Measurements from ENCODE around the gene RUVBL2.
A peak's percentile ranks its signal among the peaks of the same experiment; 100 is the strongest.

The RUVBL2 gene

DNA sequence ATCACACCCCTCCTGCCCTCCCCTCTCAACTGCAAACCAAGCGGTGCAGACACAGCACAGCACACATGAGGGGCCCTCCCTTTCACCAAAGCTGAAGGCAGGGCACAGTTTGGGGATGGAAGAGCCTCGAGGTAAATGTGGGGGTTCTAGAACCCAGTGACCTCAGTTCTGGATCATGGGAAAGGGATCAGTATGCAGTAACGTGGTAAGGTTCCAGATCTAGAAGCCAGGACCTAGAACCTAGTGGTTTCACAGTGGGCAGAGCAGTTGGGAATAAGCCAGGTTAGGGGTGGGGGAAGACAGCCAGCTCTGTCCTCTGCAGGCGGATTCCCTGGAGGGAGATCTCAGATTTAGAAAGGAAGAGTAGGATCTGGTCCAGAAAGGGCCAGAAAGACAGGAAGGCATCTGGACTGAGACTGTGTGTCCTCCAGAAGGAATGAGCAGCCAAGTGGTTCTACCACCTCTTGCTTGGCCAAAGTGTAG lies 25.5 kb upstream of the RUVBL2 start:
- H3K4me3 ChIP-seq (ENCODE audit: low read length) = no peak overlapping the region
- TF ChIP-seq, protein P1, sequence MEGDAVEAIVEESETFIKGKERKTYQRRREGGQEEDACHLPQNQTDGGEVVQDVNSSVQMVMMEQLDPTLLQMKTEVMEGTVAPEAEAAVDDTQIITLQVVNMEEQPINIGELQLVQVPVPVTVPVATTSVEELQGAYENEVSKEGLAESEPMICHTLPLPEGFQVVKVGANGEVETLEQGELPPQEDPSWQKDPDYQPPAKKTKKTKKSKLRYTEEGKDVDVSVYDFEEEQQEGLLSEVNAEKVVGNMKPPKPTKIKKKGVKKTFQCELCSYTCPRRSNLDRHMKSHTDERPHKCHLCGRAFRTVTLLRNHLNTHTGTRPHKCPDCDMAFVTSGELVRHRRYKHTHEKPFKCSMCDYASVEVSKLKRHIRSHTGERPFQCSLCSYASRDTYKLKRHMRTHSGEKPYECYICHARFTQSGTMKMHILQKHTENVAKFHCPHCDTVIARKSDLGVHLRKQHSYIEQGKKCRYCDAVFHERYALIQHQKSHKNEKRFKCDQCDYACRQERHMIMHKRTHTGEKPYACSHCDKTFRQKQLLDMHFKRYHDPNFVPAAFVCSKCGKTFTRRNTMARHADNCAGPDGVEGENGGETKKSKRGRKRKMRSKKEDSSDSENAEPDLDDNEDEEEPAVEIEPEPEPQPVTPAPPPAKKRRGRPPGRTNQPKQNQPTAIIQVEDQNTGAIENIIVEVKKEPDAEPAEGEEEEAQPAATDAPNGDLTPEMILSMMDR (conservative IDR thresholded peaks at IDR 0.05; ENCODE audit: low read depth, low read length) = no peak
- DNase-seq (ENCODE audit: low read depth) = no peak

DNA sequence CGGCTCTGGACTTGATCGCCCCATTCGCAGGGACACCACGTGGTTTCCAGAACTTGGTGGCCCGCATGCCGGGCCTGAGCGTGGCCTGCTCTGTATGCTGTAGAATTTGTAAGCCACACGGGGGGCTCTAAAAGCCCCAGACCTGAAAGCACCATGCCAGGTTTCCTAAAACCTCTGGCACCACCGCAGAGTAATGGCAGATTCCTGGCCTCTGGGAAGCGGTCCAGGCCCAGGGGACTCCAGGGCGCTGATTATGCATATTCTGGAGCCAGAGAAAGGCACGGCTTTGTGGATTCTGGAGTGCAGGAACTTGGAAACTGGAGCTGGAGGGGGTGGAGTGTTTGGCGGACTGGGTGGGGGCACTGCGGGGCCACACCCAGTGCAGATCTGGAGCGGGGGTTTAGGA lies 24.9 kb upstream of the RUVBL2 start:
- no peak for DNase-seq (ENCODE audit: low read depth)
- TF ChIP-seq, protein P1 (conservative IDR thresholded peaks at IDR 0.05; ENCODE audit: low read depth, low read length) = no peak
- no peak overlapping the region for H3K4me3 ChIP-seq (ENCODE audit: low read length)

DNA sequence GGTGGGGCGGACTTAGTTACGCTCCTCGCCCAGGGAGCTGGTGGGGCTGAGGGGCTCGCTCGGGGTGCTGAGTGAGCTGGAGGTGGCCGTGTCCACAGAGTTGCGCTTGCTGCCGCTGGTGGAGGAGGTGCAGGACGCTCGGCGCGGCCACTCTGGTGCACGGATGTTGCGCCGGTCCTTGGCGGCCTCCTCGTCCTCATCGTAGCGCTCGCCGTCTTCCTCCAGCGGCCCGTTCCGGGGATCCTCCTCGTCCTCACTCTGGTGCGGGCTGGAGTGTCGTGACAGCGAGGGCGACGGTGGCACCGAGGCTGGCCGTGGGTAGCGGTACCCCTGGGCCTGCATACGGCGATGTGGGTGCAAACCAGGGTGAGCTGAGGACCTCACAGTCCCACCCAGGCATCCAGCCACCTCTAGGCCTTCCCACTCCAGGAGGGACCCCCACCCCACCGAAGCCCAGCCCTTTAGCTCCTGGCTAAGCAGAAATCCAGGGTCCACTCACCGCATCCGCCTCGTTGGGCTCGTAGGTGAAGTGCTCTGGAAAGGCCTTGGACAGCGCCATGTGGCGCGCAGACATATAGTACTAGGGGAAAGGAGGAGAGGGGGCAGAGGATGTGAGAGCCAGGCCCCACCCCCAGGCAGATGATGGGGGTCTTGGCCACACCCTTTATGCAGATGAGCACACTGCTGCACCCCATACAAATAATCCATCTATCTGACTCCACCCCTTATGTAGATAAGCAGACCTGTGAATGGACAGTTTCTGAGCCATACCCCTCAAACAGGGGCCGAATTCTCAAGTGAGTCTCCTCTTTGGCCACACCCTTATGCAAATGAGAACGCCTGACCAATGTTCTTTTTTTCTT lies 24.2 kb upstream of the RUVBL2 start:
- DNase-seq (ENCODE audit: low read depth) = no peak
- no peak overlapping the region for H3K4me3 ChIP-seq (ENCODE audit: low read length)

DNA sequence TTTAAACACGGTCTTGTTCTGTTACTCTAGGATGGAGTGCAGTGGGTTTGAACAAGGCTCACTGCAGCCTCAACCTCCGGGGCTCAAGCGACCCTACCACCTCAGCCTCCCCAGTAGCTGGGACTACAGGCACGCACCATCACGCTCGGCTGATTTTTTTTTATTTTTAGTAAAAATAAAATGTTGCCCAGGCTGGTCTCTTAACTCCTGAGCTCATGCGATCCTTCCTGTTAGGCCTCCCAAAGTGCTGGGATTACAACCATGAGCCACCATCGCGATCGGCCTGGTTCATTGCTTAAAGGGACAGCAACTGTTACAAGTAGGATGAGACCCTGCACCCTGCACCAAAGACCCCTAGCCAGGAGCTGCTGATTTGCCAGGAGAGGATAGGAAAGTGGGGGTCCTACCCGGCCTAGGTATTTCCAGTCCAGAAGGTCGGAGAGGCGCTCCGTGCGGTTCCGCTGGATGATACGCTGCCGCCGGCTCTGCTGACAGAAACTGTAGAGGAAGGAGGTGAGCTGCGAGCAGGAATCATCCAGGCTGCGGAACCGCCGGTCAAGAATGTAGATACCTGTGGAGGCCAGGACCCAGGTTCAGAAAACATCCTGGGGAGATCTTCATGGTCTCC lies 23.4 kb upstream of the RUVBL2 start:
- no peak overlapping the region for H3K4me3 ChIP-seq (ENCODE audit: low read length)
- DNase-seq (ENCODE audit: low read depth) = no peak
- TF ChIP-seq, protein P1 (conservative IDR thresholded peaks at IDR 0.05; ENCODE audit: low read depth, low read length) = no peak

More for the DNA sequence above, 24.2 kb upstream of the RUVBL2 start:
- TF ChIP-seq, protein P1 (conservative IDR thresholded peaks at IDR 0.05; ENCODE audit: low read depth, low read length) = no peak

DNA sequence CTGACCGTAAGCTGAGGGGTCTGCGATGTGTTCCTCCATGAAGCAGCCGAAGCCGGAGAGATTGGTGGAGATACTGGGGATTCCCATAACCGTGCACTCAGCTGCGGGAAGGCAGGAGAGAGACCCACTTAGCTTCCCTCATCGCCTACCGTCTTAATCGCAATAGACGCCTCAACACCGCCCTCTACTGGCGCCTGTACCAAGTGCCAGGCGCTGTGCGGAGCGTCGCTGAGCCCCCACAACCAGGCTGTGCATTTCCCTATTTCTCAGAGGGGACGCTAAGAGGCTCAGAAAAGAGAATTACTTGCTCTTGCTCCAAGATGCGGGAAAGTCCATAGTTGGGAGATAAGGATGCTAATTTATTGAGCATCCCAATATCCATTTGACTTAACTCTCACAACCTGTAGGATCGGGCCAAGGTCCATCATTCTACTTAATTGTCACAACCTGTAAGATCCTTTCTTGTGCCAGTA lies 22.7 kb upstream of the RUVBL2 start:
- no peak overlapping the region for H3K4me3 ChIP-seq (ENCODE audit: low read length)
- no peak for DNase-seq (ENCODE audit: low read depth)
- TF ChIP-seq, protein P1 (conservative IDR thresholded peaks at IDR 0.05; ENCODE audit: low read depth, low read length) = peak; percentile 92

DNA sequence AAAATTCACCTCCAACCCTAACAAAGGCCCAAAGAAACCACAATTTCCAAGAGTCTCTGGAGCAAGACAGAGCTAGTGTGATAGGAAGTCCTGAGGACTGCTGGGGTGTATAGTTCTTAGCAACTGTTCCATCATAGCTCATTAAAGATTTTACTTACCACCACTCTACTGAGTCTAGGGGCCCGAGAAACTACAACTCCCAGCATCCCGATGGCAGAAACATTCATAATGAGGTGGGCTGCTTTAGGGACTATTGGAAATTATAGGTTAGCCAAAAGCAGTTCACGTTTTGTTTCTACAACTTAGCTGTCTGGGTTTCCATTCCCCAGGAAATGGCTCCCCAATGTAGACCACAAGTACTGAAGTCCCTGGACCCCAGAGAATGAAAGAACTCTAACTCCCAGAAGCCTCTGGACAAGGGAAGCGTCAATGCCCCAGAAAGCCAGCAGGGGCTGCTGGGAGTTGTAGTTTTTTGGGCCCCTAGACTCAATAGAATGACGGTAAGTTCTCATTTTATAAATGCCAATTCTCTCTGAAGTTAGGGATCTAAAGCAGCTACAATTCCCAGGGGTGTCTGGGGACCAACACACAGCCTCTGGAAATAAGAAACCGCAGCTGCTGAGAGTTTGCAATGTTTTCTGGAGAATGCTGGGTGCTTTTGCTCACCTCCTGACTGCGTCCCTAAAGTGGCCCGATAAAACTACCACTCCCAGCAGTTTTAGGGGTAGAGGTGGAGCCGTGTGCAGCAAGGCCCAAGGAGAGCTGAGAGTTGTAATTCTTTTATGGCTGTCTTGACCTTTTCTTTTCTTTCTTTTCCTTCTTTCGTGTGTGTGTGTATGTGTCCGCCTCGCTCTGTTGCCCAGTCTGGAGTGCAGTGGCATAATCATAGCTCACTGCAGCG lies 17.5 kb upstream of the RUVBL2 start:
- no peak for DNase-seq (ENCODE audit: low read depth)
- no peak overlapping the region for H3K4me3 ChIP-seq (ENCODE audit: low read length)

More for the DNA sequence above, 17.5 kb upstream of the RUVBL2 start:
- TF ChIP-seq, protein P1 (conservative IDR thresholded peaks at IDR 0.05; ENCODE audit: low read depth, low read length) = no peak

Data from retinal pigment epithelial cell (primary cell).